Caco-2 (cell line): Measurements from ENCODE around the gene IDH3G. TPM values are rescaled to one million over a fixed set of nuclear protein-coding genes. Genes with fewer than 3 reads are reported as not detected.

ENCODE experiments used
- BruUV-seq: library from RNA; stranded (reverse); fragments of 400-500 nt; replicated peaks from 2 replicates; lab custom pipeline; 2021; lab: Mats Ljungman, UMichigan
- CTCF ChIA-PET: fragments of 300-600 bp; sonication (Branson Sonifier 250); formaldehyde crosslinking; loops from one replicate; lab custom pipeline; 2022; ENCODE audit warnings: antibody characterized with exemption; lab: Charles Lee
- POLR2A ChIA-PET: fragments of 300-600 bp; sonication (Branson Sonifier 250); formaldehyde crosslinking; loops from one replicate; lab custom pipeline; 2022; ENCODE audit warnings: antibody characterized with exemption; lab: Charles Lee
- DNase-seq, 2 experiments: peaks; one replicate each; pipeline versions ENCODE4 v3.0.0 to v3.0.0-alpha.2; 2020 to 2022
- H3K27me3 ChIP-seq: replicated peaks from 2 replicates; pipeline ENCODE4 v1.6.0; 2011; ENCODE audit warnings: low read length; ENCODE audit not compliant: control insufficient read depth, insufficient read depth
- H3K36me3 ChIP-seq: 2 replicates; pipeline ENCODE4 v1.5.1; 2011; ENCODE audit warnings: low read length; ENCODE audit not compliant: control insufficient read depth, insufficient read depth
- H3K4me1 ChIP-seq: fragments of 250-450 bp; sonication (Bioruptor Pico); 2 replicates; pipeline ENCODE4 v1.5.1; 2020; ENCODE audit warnings: mild to moderate bottlenecking
- H3K4me3 ChIP-seq: 2 replicates; pipeline ENCODE4 v1.5.1; 2011; ENCODE audit warnings: low read depth, mild to moderate bottlenecking, control low read depth, low read length
- H3K9me3 ChIP-seq: fragments of 250-450 bp; sonication (Bioruptor Pico); 2 replicates; pipeline ENCODE4 v1.5.1; 2020; ENCODE audit warnings: mild to moderate bottlenecking, moderate library complexity
- H3K27ac Mint-ChIP-seq: one replicate; pipeline ENCODE4 v1.8.0; 2022; ENCODE audit warnings: mixed read lengths; ENCODE audit not compliant: unreplicated experiment
- H3K27me3 Mint-ChIP-seq: one replicate; pipeline ENCODE4 v1.8.0; 2022; ENCODE audit warnings: mixed read lengths; ENCODE audit not compliant: insufficient read depth, unreplicated experiment
- H3K36me3 Mint-ChIP-seq: one replicate; pipeline ENCODE4 v1.8.0; 2022; ENCODE audit warnings: mild to moderate bottlenecking, mixed read lengths; ENCODE audit not compliant: insufficient read depth, unreplicated experiment
- H3K4me1 Mint-ChIP-seq: one replicate; pipeline ENCODE4 v1.8.0; 2022; ENCODE audit warnings: low read depth, mixed read lengths; ENCODE audit not compliant: unreplicated experiment
- H3K4me3 Mint-ChIP-seq: one replicate; pipeline ENCODE4 v1.8.0; 2022; ENCODE audit warnings: mild to moderate bottlenecking, moderate library complexity, mixed read lengths; ENCODE audit not compliant: unreplicated experiment
- H3K9me3 Mint-ChIP-seq: one replicate; pipeline ENCODE4 v1.8.0; 2022; ENCODE audit warnings: mixed read lengths; ENCODE audit not compliant: unreplicated experiment
- CTCF ChIP-seq, 2 experiments: fragments of 200-600 bp in 1 of 2; IDR thresholded peaks; 1 replicate in 1 of 2; 2 replicates in 1 of 2; pipeline versions ENCODE4 v1.5.1 to v1.8.0; 2011 to 2022; ENCODE audit warnings: antibody characterized with exemption in 1 of 2, control low read depth in 1 of 2, inconsistent platforms in 1 of 2, low read depth in 1 of 2, low read length in 1 of 2, mild to moderate bottlenecking in 1 of 2, moderate library complexity in 1 of 2; ENCODE audit not compliant: insufficient read depth in 1 of 2, severe bottlenecking in 1 of 2, unreplicated experiment in 1 of 2
- intact Hi-C: fragments of 100-400 bp; cut with micrococcal nuclease; formaldehyde crosslinking; loops from one replicate; pipeline ENCODE4 v1.10.0; 2022; ENCODE audit not compliant: unreplicated experiment
- total RNA-seq: library from RNA; stranded (reverse); gene quantifications from 2 replicates; pipeline ENCODE4 v1.2.3, GENCODE V29; 2022

The IDH3G gene
- total RNA-seq, 1 experiment from 2014 or later, result 53.3 TPM

- H3K9me3 ChIP-seq, result no peaks in the 10 kb centered on the region
- ChIA-PET CTCF (no interaction called here), POLR2A (no interaction called here)
- no peaks in the 10 kb centered on the region for H3K27me3 ChIP-seq
- no peak for DNase-seq
- Mint-ChIP-seq H3K27me3 (no peaks in the 10 kb centered on the region), H3K27ac (no peak overlapping the region), H3K4me3 (no peak overlapping the region), H3K4me1 (no peaks in the 10 kb centered on the region), H3K36me3 (no peaks in the 10 kb centered on the region), H3K9me3 (no peaks in the 10 kb centered on the region)
- no peak for TF ChIP-seq CTCF (IDR thresholded peaks at IDR 0.05; ENCODE audit: insufficient read depth in 1 of 2, low read depth in 1 of 2, low read length in 1 of 2, severe bottlenecking in 1 of 2, unreplicated experiment in 1 of 2)
- BruUV-seq, result no TSS peak
- H3K4me3 ChIP-seq, result no peak overlapping the region
- H3K4me1 ChIP-seq, result no peaks in the 10 kb centered on the region
- intact Hi-C loops, result no loop called here
- H3K36me3 ChIP-seq, result no peaks in the 10 kb centered on the region
Measured at GRCh38 chrX:153773741-153774575, 20.2 kb downstream of the IDH3G start.

- H3K9me3 ChIP-seq, result no peaks in the 10 kb centered on the region
- Mint-ChIP-seq H3K9me3 (no peaks in the 10 kb centered on the region), H3K27me3 (no peaks in the 10 kb centered on the region), H3K36me3 (no peaks in the 10 kb centered on the region), H3K27ac (no peak overlapping the region), H3K4me1 (no peaks in the 10 kb centered on the region), H3K4me3 (no peak overlapping the region)
- DNase-seq, result peak in 1 of 2 experiments; percentile 22
- CTCF ChIA-PET, result no interaction called here
- intact Hi-C loops, result no loop called here
- TF ChIP-seq CTCF (IDR thresholded peaks at IDR 0.05; ENCODE audit: insufficient read depth in 1 of 2, low read depth in 1 of 2, low read length in 1 of 2, severe bottlenecking in 1 of 2, unreplicated experiment in 1 of 2), result no peak
- POLR2A ChIA-PET, result no interaction called here
- H3K4me1 ChIP-seq, result no peaks in the 10 kb centered on the region
- H3K27me3 ChIP-seq, result no peaks in the 10 kb centered on the region
- no peaks in the 10 kb centered on the region for H3K36me3 ChIP-seq
- BruUV-seq, result no TSS peak
- no peak overlapping the region for H3K4me3 ChIP-seq
Measured at GRCh38 chrX:153773218-153773611, 21.0 kb downstream of the IDH3G start.

- no TSS peak for BruUV-seq
Measured at GRCh38 chrX:153772316-153773217, 21.6 kb downstream of the IDH3G start.

More at GRCh38 chrX:153772316-153773217, 21.6 kb downstream of the IDH3G start:
- peak in 1 of 2 experiments; percentile 16 for DNase-seq
- POLR2A ChIA-PET, result no interaction called here
- intact Hi-C loops, result no loop called here
- Mint-ChIP-seq H3K9me3 (no peaks in the 10 kb centered on the region), H3K27me3 (no peaks in the 10 kb centered on the region), H3K36me3 (no peaks in the 10 kb centered on the region), H3K4me3 (no peak overlapping the region), H3K27ac (no peak overlapping the region), H3K4me1 (no peaks in the 10 kb centered on the region)
- Histone ChIP-seq H3K27me3 (no peaks in the 10 kb centered on the region), H3K4me3 (no peak overlapping the region), H3K9me3 (no peaks in the 10 kb centered on the region), H3K4me1 (no peaks in the 10 kb centered on the region), H3K36me3 (no peaks in the 10 kb centered on the region)
- TF ChIP-seq CTCF (IDR thresholded peaks at IDR 0.05; ENCODE audit: insufficient read depth in 1 of 2, low read depth in 1 of 2, low read length in 1 of 2, severe bottlenecking in 1 of 2, unreplicated experiment in 1 of 2), result no peak
- CTCF ChIA-PET, result no interaction called here
